Smooth muscle cell of the brain vasculature (primary cell): Measurements from ENCODE around the gene UBA5.
"Not testable (repeated sequence)": the region's sequence is repeated elsewhere in the genome, so short reads cannot be mapped to it uniquely, and the experiment has no call there.

Experiments used
- DNase-seq: peaks from one replicate; pipeline ENCODE4 v3.0.0-alpha.2; 2012; ENCODE audit warnings: low read depth, low spot score

Gene UBA5

GRCh38 chr3:132660052-132660810, at the start of gene UBA5:
Gene UBA5, plus strand, starts transcription at chr3:132660329. Its CDS starts 209 bp downstream, at chr3:132660538.
- DNase-seq: peak; percentile 21

- DNase-seq: not testable (repeated sequence)
Measured at GRCh38 chr3:132615301-132615700, 44.8 kb upstream of the UBA5 start.

- DNase-seq: no peak
Measured at GRCh38 chr3:132615881-132616280, 44.2 kb upstream of the UBA5 start.

GRCh38 chr3:132616780-132617179, 43.3 kb upstream of the UBA5 start:
- DNase-seq: no peak

GRCh38 chr3:132622148-132622547, 38.0 kb upstream of the UBA5 start:
- no peak for DNase-seq

- no peak for DNase-seq
Measured at GRCh38 chr3:132622761-132623160, 37.4 kb upstream of the UBA5 start.

GRCh38 chr3:132623646-132624045, 36.5 kb upstream of the UBA5 start:
- no peak for DNase-seq

GRCh38 chr3:132624790-132625189, 35.3 kb upstream of the UBA5 start:
- no peak for DNase-seq

GRCh38 chr3:132625613-132626012, 34.5 kb upstream of the UBA5 start:
- no peak for DNase-seq

GRCh38 chr3:132626955-132627354, 33.2 kb upstream of the UBA5 start:
- DNase-seq: no peak

- DNase-seq: no peak
Measured at GRCh38 chr3:132628157-132628556, 32.0 kb upstream of the UBA5 start.

- no peak for DNase-seq
Measured at GRCh38 chr3:132629928-132630327, 30.2 kb upstream of the UBA5 start.

GRCh38 chr3:132630612-132631011, 29.5 kb upstream of the UBA5 start:
- no peak for DNase-seq

GRCh38 chr3:132635052-132635451, 25.1 kb upstream of the UBA5 start:
- DNase-seq: no peak

GRCh38 chr3:132637590-132637989, 22.5 kb upstream of the UBA5 start:
- no peak for DNase-seq

- no peak for DNase-seq
Measured at GRCh38 chr3:132638706-132639105, 21.4 kb upstream of the UBA5 start.

GRCh38 chr3:132641427-132641826, 18.7 kb upstream of the UBA5 start:
- DNase-seq: not testable (repeated sequence)

- peak; percentile 31 for DNase-seq
Measured at GRCh38 chr3:132641837-132642538, 18.1 kb upstream of the UBA5 start.

GRCh38 chr3:132642539-132642847, 17.6 kb upstream of the UBA5 start:
- DNase-seq: no peak

- DNase-seq: no peak
Measured at GRCh38 chr3:132643366-132643765, 16.8 kb upstream of the UBA5 start.

GRCh38 chr3:132645058-132645457, 15.1 kb upstream of the UBA5 start:
- no peak for DNase-seq

GRCh38 chr3:132650153-132650552, 10.0 kb upstream of the UBA5 start:
- DNase-seq: no peak

- no peak for DNase-seq
Measured at GRCh38 chr3:132652640-132653270, 7.4 kb upstream of the UBA5 start.
